IMR-90 (cell line): ENCODE data around the gene NT5M. TPM values are rescaled to one million over a fixed set of nuclear protein-coding genes. Genes with fewer than 3 reads are reported as not detected.

ENCODE experiments used
- ATAC-seq: fragments of 200-7000 bp; cut with Tn5 transposase; 2 replicates; pipeline ENCODE4 v1.9.1; 2020; ENCODE audit warnings: low read depth, mild to moderate bottlenecking, moderate library complexity
- BruUV-seq: library from RNA; stranded (reverse); fragments of 400-500 nt; replicated peaks from 2 replicates; lab custom pipeline; 2021; lab: Mats Ljungman, UMichigan
- CTCF ChIA-PET: fragments of 300-600 bp; formaldehyde crosslinking; extraction: SDS; loops from one replicate; lab custom pipeline; 2021; ENCODE audit warnings: antibody characterized with exemption; lab: Yijun Ruan, JAX
- POLR2A ChIA-PET: fragments of 300-600 bp; sonication (Branson Sonifier 250); formaldehyde crosslinking; loops from one replicate; lab custom pipeline; 2022; ENCODE audit warnings: antibody characterized with exemption; ENCODE audit not compliant: unreplicated experiment; lab: Charles Lee
- DNase-seq: peaks from one replicate; pipeline ENCODE4 v3.0.0; 2013
- H2AFZ ChIP-seq: replicated peaks from 2 replicates; pipeline ENCODE3; 2013; ENCODE audit warnings: low read length, mild to moderate bottlenecking; ENCODE audit not compliant: poor library complexity
- H2AK5ac ChIP-seq: 2 replicates; pipeline ENCODE4 v1.6.1; 2013; ENCODE audit warnings: low read depth, low read length, inconsistent platforms
- H2AK9ac ChIP-seq: replicated peaks from 2 replicates; pipeline ENCODE3; 2013; ENCODE audit warnings: mild to moderate bottlenecking, low read depth, low read length, moderate library complexity; ENCODE audit not compliant: poor library complexity
- H2BK120ac ChIP-seq: 2 replicates; pipeline ENCODE4 v1.6.1; 2013; ENCODE audit warnings: low read depth, low read length, inconsistent platforms
- H2BK15ac ChIP-seq: 3 replicates; pipeline ENCODE4 v1.6.1; 2013; ENCODE audit warnings: low read depth, low read length, inconsistent platforms
- H2BK20ac ChIP-seq: 2 replicates; pipeline ENCODE4 v1.6.1; 2013; ENCODE audit warnings: low read depth, mild to moderate bottlenecking, inconsistent platforms, low read length, moderate library complexity
- H2BK5ac ChIP-seq: 2 replicates; pipeline ENCODE4 v1.6.1; 2013; ENCODE audit warnings: mild to moderate bottlenecking, low read depth, low read length, inconsistent platforms; ENCODE audit not compliant: poor library complexity, severe bottlenecking
- H3K14ac ChIP-seq: replicated peaks from 2 replicates; pipeline ENCODE4 v1.6.1; 2013; ENCODE audit warnings: low read depth, low read length, inconsistent platforms
- H3K18ac ChIP-seq: 2 replicates; pipeline ENCODE4 v1.6.1; 2013; ENCODE audit warnings: low read depth, low read length, control low read depth
- H3K23ac ChIP-seq: 2 replicates; pipeline ENCODE4 v1.6.1; 2013; ENCODE audit warnings: low read depth, low read length, inconsistent platforms
- H3K27ac ChIP-seq: 2 replicates; pipeline ENCODE4 v1.5.1; 2013; ENCODE audit warnings: mild to moderate bottlenecking, control low read depth, low read length; ENCODE audit not compliant: insufficient read depth
- H3K27me3 ChIP-seq: 2 replicates; pipeline ENCODE4 v1.6.1; 2013; ENCODE audit warnings: low read length; ENCODE audit not compliant: control insufficient read depth, insufficient read depth
- H3K36me3 ChIP-seq: 2 replicates; pipeline ENCODE4 v1.6.1; 2013; ENCODE audit warnings: low read length, mixed read lengths; ENCODE audit not compliant: control insufficient read depth, insufficient read depth
- H3K4ac ChIP-seq: 2 replicates; pipeline ENCODE4 v1.6.1; 2013; ENCODE audit warnings: low read depth, low read length, inconsistent platforms
- H3K4me1 ChIP-seq: 2 replicates; pipeline ENCODE4 v1.6.1; 2013; ENCODE audit warnings: low read length, mixed read lengths; ENCODE audit not compliant: control insufficient read depth, insufficient read depth
- H3K4me2 ChIP-seq: 2 replicates; pipeline ENCODE4 v1.6.1; 2013; ENCODE audit warnings: low read depth, mild to moderate bottlenecking, control low read depth, low read length, moderate library complexity
- H3K4me3 ChIP-seq: 2 replicates; pipeline ENCODE4 v1.5.1; 2013; ENCODE audit warnings: low read depth, mild to moderate bottlenecking, control low read depth, low read length, moderate library complexity; ENCODE audit not compliant: insufficient read depth
- H3K56ac ChIP-seq: 2 replicates; pipeline ENCODE4 v1.6.1; 2013; ENCODE audit warnings: low read length, inconsistent platforms; ENCODE audit not compliant: insufficient read depth; ENCODE audit errors: extremely low read depth
- H3K79me1 ChIP-seq, 2 experiments: 2 replicates each; pipeline ENCODE4 v1.6.1; 2013; ENCODE audit warnings: low read length in 2 of 2, inconsistent platforms in 1 of 2, low read depth in 1 of 2
- H3K9ac ChIP-seq: 2 replicates; pipeline ENCODE4 v1.6.1; 2013; ENCODE audit warnings: low read depth, low read length, control low read depth
- H3K9me1 ChIP-seq: 2 replicates; pipeline ENCODE4 v1.6.1; 2013; ENCODE audit warnings: low read length, inconsistent platforms; ENCODE audit not compliant: insufficient read depth
- H3K9me3 ChIP-seq: 2 replicates; pipeline ENCODE4 v1.6.1; 2013; ENCODE audit warnings: low read length; ENCODE audit not compliant: control insufficient read depth, insufficient read depth
- H4K20me1 ChIP-seq: 2 replicates; pipeline ENCODE4 v1.6.1; 2013; ENCODE audit warnings: low read length, inconsistent platforms; ENCODE audit not compliant: insufficient read depth
- H4K5ac ChIP-seq: 2 replicates; pipeline ENCODE4 v1.6.1; 2013; ENCODE audit warnings: mild to moderate bottlenecking, low read depth, low read length, control low read depth
- H4K8ac ChIP-seq, 2 experiments: 2 replicates each; pipeline ENCODE4 v1.6.1; 2013; ENCODE audit warnings: low read depth in 2 of 2, low read length in 2 of 2, control low read depth in 1 of 2, inconsistent platforms in 1 of 2
- H4K91ac ChIP-seq: 2 replicates; pipeline ENCODE4 v1.6.1; 2013; ENCODE audit warnings: low read depth, low read length, inconsistent platforms; ENCODE audit not compliant: insufficient read depth
- CEBPB ChIP-seq: IDR thresholded peaks from 2 replicates; pipeline ENCODE4 v1.6.1; 2012; ENCODE audit warnings: low read depth, low read length, improper control_type of control experiment
- CHD1 ChIP-seq: IDR thresholded peaks from 2 replicates; pipeline ENCODE4 v1.6.1; 2012; ENCODE audit warnings: low read depth, low read length, improper control_type of control experiment
- MAFK ChIP-seq: IDR thresholded peaks from 2 replicates; pipeline ENCODE4 v1.6.1; 2012; ENCODE audit warnings: low read depth, low read length, improper control_type of control experiment
- MAZ ChIP-seq: IDR thresholded peaks from 2 replicates; pipeline ENCODE4 v1.6.1; 2012; ENCODE audit warnings: low read depth, mild to moderate bottlenecking, low read length, improper control_type of control experiment, moderate library complexity, borderline replicate concordance
- MXI1 ChIP-seq: IDR thresholded peaks from 2 replicates; pipeline ENCODE4 v1.6.1; 2012; ENCODE audit warnings: low read depth, mild to moderate bottlenecking, low read length, moderate library complexity, borderline replicate concordance
- POLR2A ChIP-seq: IDR thresholded peaks from 2 replicates; pipeline ENCODE4 v1.6.1; 2012; ENCODE audit warnings: mild to moderate bottlenecking, low read depth, low read length
- RAD21 ChIP-seq: IDR thresholded peaks from 2 replicates; pipeline ENCODE4 v1.6.1; 2012; ENCODE audit warnings: low read length, improper control_type of control experiment
- RCOR1 ChIP-seq: IDR thresholded peaks from 2 replicates; pipeline ENCODE4 v1.6.1; 2012; ENCODE audit warnings: mild to moderate bottlenecking, low read length, improper control_type of control experiment; ENCODE audit not compliant: insufficient replicate concordance
- RFX5 ChIP-seq: IDR thresholded peaks from 2 replicates; pipeline ENCODE4 v1.8.0; 2012; ENCODE audit warnings: low read depth, mild to moderate bottlenecking, low read length, moderate library complexity
- SMC3 ChIP-seq: fragments of 150-350 bp; IDR thresholded peaks from 2 replicates; pipeline ENCODE4 v1.6.1; 2016; ENCODE audit warnings: low read depth, mild to moderate bottlenecking, antibody characterized with exemption, low read length, moderate library complexity
- WGBS, 2 experiments: methylation state at CpG; one replicate each; pipeline versions ENCODE4 v1.1.5 to v1.1.7; 2013; ENCODE audit warnings: missing lambda C conversion rate in 2 of 2; ENCODE audit not compliant: insufficient read length in 1 of 2; ENCODE audit errors: extremely low coverage in 2 of 2; 5-methylcytosine and 5-hydroxymethylcytosine counted together
- dilution Hi-C: fragments of 300-500 bp; cut with HindIII; formaldehyde crosslinking; loops from one replicate; pipeline ENCODE4 v1.14.3; 2018; ENCODE audit warnings: low sequenced_read_pairs; ENCODE audit not compliant: unreplicated experiment
- in situ Hi-C: fragments of 300-500 bp; cut with MboI; formaldehyde crosslinking; loops from 3 replicates; pipeline ENCODE4 v1.14.3; 2019; ENCODE audit warnings: low sequenced_read_pairs, inconsistent platforms, mixed read lengths
- intact Hi-C: fragments of 100-400 bp; cut with micrococcal nuclease; formaldehyde crosslinking; loops from 2 replicates; pipeline ENCODE4 v1.10.0; 2022
- polyA plus RNA-seq, 3 experiments: library from polyadenylated mRNA; depleted of rRNA; stranded (reverse); fragments of >200 nt; gene quantifications; 2 replicates each; pipeline ENCODE4 v1.2.3, GENCODE V29; 2012; ENCODE audit warnings: low replicate concordance in 1 of 3
- total RNA-seq: library from RNA; depleted of rRNA; stranded (reverse); fragments of >200 nt; gene quantifications from 2 replicates; pipeline ENCODE4 v1.2.3, GENCODE V29; 2012
- TF ChIP-seq, protein P1 (sequence below): fragments of 150-350 bp; IDR thresholded peaks from 2 replicates; pipeline ENCODE4 v1.6.1; 2017; ENCODE audit warnings: mild to moderate bottlenecking, antibody characterized with exemption, low read length, low read depth
- TF ChIP-seq, protein P2 (sequence below): fragments of 150-350 bp; IDR thresholded peaks from 2 replicates; pipeline ENCODE4 v1.6.1; 2016; ENCODE audit warnings: low read depth, mild to moderate bottlenecking, low read length, moderate library complexity, borderline replicate concordance

NT5M gene
- total and polyA plus RNA-seq, 2 of the 4 experiments (the other 2 are of a cell fraction), result 0.18 to 0.32 TPM

DNA sequence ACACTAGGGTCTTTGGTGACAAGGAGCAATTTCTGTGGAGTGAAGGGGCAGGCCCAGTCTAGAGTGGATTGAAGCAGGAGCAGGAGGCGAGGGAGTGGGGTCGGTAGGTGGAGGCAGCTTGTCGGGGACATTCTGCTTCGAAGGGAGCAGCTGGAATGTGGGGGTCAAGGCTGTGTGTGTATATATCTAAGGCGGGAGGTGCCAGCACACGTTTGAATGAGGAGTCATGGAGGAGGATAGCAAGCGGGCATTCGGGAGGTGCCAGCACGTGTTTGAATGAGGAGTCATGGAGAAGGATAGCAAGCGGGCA lies 17.7 kb downstream of the NT5M start:
- ChIA-PET POLR2A (no interaction called here), CTCF (no interaction called here)
- Histone ChIP-seq H4K91ac (no peak overlapping the region), H2AFZ (no peak overlapping the region), H3K14ac (no peak overlapping the region), H3K4me2 (no peak overlapping the region), H2BK15ac (no peak overlapping the region), H3K4ac (no peak overlapping the region), H2AK9ac (no peak overlapping the region), H2BK120ac (no peak overlapping the region), H2AK5ac (no peak overlapping the region), H3K79me1 (no peaks in the 10 kb centered on the region), H4K20me1 (no peaks in the 10 kb centered on the region), H3K56ac (no peak overlapping the region), H3K23ac (no peak overlapping the region), H4K8ac (no peak overlapping the region), H3K4me3 (no peak overlapping the region), H3K36me3 (no peaks in the 10 kb centered on the region), H3K18ac (no peak overlapping the region), H2BK20ac (no peak overlapping the region), H3K27me3 (peaks cover 6% of the 10 kb centered on the region; the same call in 1 of the 2 replicates), H3K4me1 (no peaks in the 10 kb centered on the region), H2BK5ac (no peak overlapping the region), H3K9me1 (no peaks in the 10 kb centered on the region), H4K5ac (no peak overlapping the region), H3K9ac (no peak overlapping the region), H3K27ac (no peak overlapping the region), H3K9me3 (no peaks in the 10 kb centered on the region)
- intact Hi-C loops (no loop called here), in situ Hi-C loops (no loop called here), dilution Hi-C loops (no loop called here)
- no peak for DNase-seq
- ATAC-seq, result no peak
- 84% methylated on average over 10 of the region's 10 CpGs; no CpG with 5 or more reads in 1 of the 2 experiments for WGBS, 2 experiments
- BruUV-seq, result no TSS peak
- TF ChIP-seq RAD21 (no peak), RFX5 (no peak), MAZ (no peak), MAFK (no peak), POLR2A (no peak), MXI1 (no peak), CEBPB (no peak), SMC3 (no peak), RCOR1 (no peak), CHD1 (no peak)
- TF ChIP-seq, protein P1, sequence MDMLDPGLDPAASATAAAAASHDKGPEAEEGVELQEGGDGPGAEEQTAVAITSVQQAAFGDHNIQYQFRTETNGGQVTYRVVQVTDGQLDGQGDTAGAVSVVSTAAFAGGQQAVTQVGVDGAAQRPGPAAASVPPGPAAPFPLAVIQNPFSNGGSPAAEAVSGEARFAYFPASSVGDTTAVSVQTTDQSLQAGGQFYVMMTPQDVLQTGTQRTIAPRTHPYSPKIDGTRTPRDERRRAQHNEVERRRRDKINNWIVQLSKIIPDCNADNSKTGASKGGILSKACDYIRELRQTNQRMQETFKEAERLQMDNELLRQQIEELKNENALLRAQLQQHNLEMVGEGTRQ, result no peak
- TF ChIP-seq, protein P2, sequence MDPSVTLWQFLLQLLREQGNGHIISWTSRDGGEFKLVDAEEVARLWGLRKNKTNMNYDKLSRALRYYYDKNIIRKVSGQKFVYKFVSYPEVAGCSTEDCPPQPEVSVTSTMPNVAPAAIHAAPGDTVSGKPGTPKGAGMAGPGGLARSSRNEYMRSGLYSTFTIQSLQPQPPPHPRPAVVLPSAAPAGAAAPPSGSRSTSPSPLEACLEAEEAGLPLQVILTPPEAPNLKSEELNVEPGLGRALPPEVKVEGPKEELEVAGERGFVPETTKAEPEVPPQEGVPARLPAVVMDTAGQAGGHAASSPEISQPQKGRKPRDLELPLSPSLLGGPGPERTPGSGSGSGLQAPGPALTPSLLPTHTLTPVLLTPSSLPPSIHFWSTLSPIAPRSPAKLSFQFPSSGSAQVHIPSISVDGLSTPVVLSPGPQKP, result no peak
